IMR-90 (cell line): Measurements from ENCODE around the gene ZNF346. TPM values are rescaled to one million over a fixed set of nuclear protein-coding genes. Genes with fewer than 3 reads are reported as not detected.

ENCODE experiments used
- ATAC-seq: fragments of 200-7000 bp; cut with Tn5 transposase; 2 replicates; pipeline ENCODE4 v1.9.1; 2020; ENCODE audit warnings: low read depth, mild to moderate bottlenecking, moderate library complexity
- BruUV-seq: library from RNA; stranded (reverse); fragments of 400-500 nt; replicated peaks from 2 replicates; lab custom pipeline; 2021; lab: Mats Ljungman, UMichigan
- CTCF ChIA-PET: fragments of 300-600 bp; formaldehyde crosslinking; extraction: SDS; loops from one replicate; lab custom pipeline; 2021; ENCODE audit warnings: antibody characterized with exemption; lab: Yijun Ruan, JAX
- POLR2A ChIA-PET: fragments of 300-600 bp; sonication (Branson Sonifier 250); formaldehyde crosslinking; loops from one replicate; lab custom pipeline; 2022; ENCODE audit warnings: antibody characterized with exemption; ENCODE audit not compliant: unreplicated experiment; lab: Charles Lee
- DNase-seq: peaks from one replicate; pipeline ENCODE4 v3.0.0; 2013
- H2AFZ ChIP-seq: replicated peaks from 2 replicates; pipeline ENCODE3; 2013; ENCODE audit warnings: low read length, mild to moderate bottlenecking; ENCODE audit not compliant: poor library complexity
- H2AK5ac ChIP-seq: 2 replicates; pipeline ENCODE4 v1.6.1; 2013; ENCODE audit warnings: low read depth, low read length, inconsistent platforms
- H2AK9ac ChIP-seq: replicated peaks from 2 replicates; pipeline ENCODE3; 2013; ENCODE audit warnings: mild to moderate bottlenecking, low read depth, low read length, moderate library complexity; ENCODE audit not compliant: poor library complexity
- H2BK120ac ChIP-seq: 2 replicates; pipeline ENCODE4 v1.6.1; 2013; ENCODE audit warnings: low read depth, low read length, inconsistent platforms
- H2BK15ac ChIP-seq: 3 replicates; pipeline ENCODE4 v1.6.1; 2013; ENCODE audit warnings: low read depth, low read length, inconsistent platforms
- H2BK20ac ChIP-seq: 2 replicates; pipeline ENCODE4 v1.6.1; 2013; ENCODE audit warnings: low read depth, mild to moderate bottlenecking, inconsistent platforms, low read length, moderate library complexity
- H2BK5ac ChIP-seq: 2 replicates; pipeline ENCODE4 v1.6.1; 2013; ENCODE audit warnings: mild to moderate bottlenecking, low read depth, low read length, inconsistent platforms; ENCODE audit not compliant: poor library complexity, severe bottlenecking
- H3K14ac ChIP-seq: replicated peaks from 2 replicates; pipeline ENCODE4 v1.6.1; 2013; ENCODE audit warnings: low read depth, low read length, inconsistent platforms
- H3K18ac ChIP-seq: 2 replicates; pipeline ENCODE4 v1.6.1; 2013; ENCODE audit warnings: low read depth, low read length, control low read depth
- H3K23ac ChIP-seq: 2 replicates; pipeline ENCODE4 v1.6.1; 2013; ENCODE audit warnings: low read depth, low read length, inconsistent platforms
- H3K27ac ChIP-seq: 2 replicates; pipeline ENCODE4 v1.5.1; 2013; ENCODE audit warnings: mild to moderate bottlenecking, control low read depth, low read length; ENCODE audit not compliant: insufficient read depth
- H3K27me3 ChIP-seq: 2 replicates; pipeline ENCODE4 v1.6.1; 2013; ENCODE audit warnings: low read length; ENCODE audit not compliant: control insufficient read depth, insufficient read depth
- H3K36me3 ChIP-seq: 2 replicates; pipeline ENCODE4 v1.6.1; 2013; ENCODE audit warnings: low read length, mixed read lengths; ENCODE audit not compliant: control insufficient read depth, insufficient read depth
- H3K4ac ChIP-seq: 2 replicates; pipeline ENCODE4 v1.6.1; 2013; ENCODE audit warnings: low read depth, low read length, inconsistent platforms
- H3K4me1 ChIP-seq: 2 replicates; pipeline ENCODE4 v1.6.1; 2013; ENCODE audit warnings: low read length, mixed read lengths; ENCODE audit not compliant: control insufficient read depth, insufficient read depth
- H3K4me2 ChIP-seq: 2 replicates; pipeline ENCODE4 v1.6.1; 2013; ENCODE audit warnings: low read depth, mild to moderate bottlenecking, control low read depth, low read length, moderate library complexity
- H3K4me3 ChIP-seq: 2 replicates; pipeline ENCODE4 v1.5.1; 2013; ENCODE audit warnings: low read depth, mild to moderate bottlenecking, control low read depth, low read length, moderate library complexity; ENCODE audit not compliant: insufficient read depth
- H3K56ac ChIP-seq: 2 replicates; pipeline ENCODE4 v1.6.1; 2013; ENCODE audit warnings: low read length, inconsistent platforms; ENCODE audit not compliant: insufficient read depth; ENCODE audit errors: extremely low read depth
- H3K79me1 ChIP-seq, 2 experiments: 2 replicates each; pipeline ENCODE4 v1.6.1; 2013; ENCODE audit warnings: low read length in 2 of 2, inconsistent platforms in 1 of 2, low read depth in 1 of 2
- H3K9ac ChIP-seq: 2 replicates; pipeline ENCODE4 v1.6.1; 2013; ENCODE audit warnings: low read depth, low read length, control low read depth
- H3K9me1 ChIP-seq: 2 replicates; pipeline ENCODE4 v1.6.1; 2013; ENCODE audit warnings: low read length, inconsistent platforms; ENCODE audit not compliant: insufficient read depth
- H3K9me3 ChIP-seq: 2 replicates; pipeline ENCODE4 v1.6.1; 2013; ENCODE audit warnings: low read length; ENCODE audit not compliant: control insufficient read depth, insufficient read depth
- H4K20me1 ChIP-seq: 2 replicates; pipeline ENCODE4 v1.6.1; 2013; ENCODE audit warnings: low read length, inconsistent platforms; ENCODE audit not compliant: insufficient read depth
- H4K5ac ChIP-seq: 2 replicates; pipeline ENCODE4 v1.6.1; 2013; ENCODE audit warnings: mild to moderate bottlenecking, low read depth, low read length, control low read depth
- H4K8ac ChIP-seq, 2 experiments: 2 replicates each; pipeline ENCODE4 v1.6.1; 2013; ENCODE audit warnings: low read depth in 2 of 2, low read length in 2 of 2, control low read depth in 1 of 2, inconsistent platforms in 1 of 2
- H4K91ac ChIP-seq: 2 replicates; pipeline ENCODE4 v1.6.1; 2013; ENCODE audit warnings: low read depth, low read length, inconsistent platforms; ENCODE audit not compliant: insufficient read depth
- BHLHE40 ChIP-seq: fragments of 150-350 bp; IDR thresholded peaks from 2 replicates; pipeline ENCODE4 v1.6.1; 2016; ENCODE audit warnings: mild to moderate bottlenecking, low read depth, low read length
- MAZ ChIP-seq: IDR thresholded peaks from 2 replicates; pipeline ENCODE4 v1.6.1; 2012; ENCODE audit warnings: low read depth, mild to moderate bottlenecking, low read length, improper control_type of control experiment, moderate library complexity, borderline replicate concordance
- POLR2A ChIP-seq: IDR thresholded peaks from 2 replicates; pipeline ENCODE4 v1.6.1; 2012; ENCODE audit warnings: mild to moderate bottlenecking, low read depth, low read length
- RAD21 ChIP-seq: IDR thresholded peaks from 2 replicates; pipeline ENCODE4 v1.6.1; 2012; ENCODE audit warnings: low read length, improper control_type of control experiment
- WGBS, 2 experiments: methylation state at CpG; one replicate each; pipeline versions ENCODE4 v1.1.5 to v1.1.7; 2013; ENCODE audit warnings: missing lambda C conversion rate in 2 of 2; ENCODE audit not compliant: insufficient read length in 1 of 2; ENCODE audit errors: extremely low coverage in 2 of 2; 5-methylcytosine and 5-hydroxymethylcytosine counted together
- dilution Hi-C: fragments of 300-500 bp; cut with HindIII; formaldehyde crosslinking; loops from one replicate; pipeline ENCODE4 v1.14.3; 2018; ENCODE audit warnings: low sequenced_read_pairs; ENCODE audit not compliant: unreplicated experiment
- in situ Hi-C: fragments of 300-500 bp; cut with MboI; formaldehyde crosslinking; loops from 3 replicates; pipeline ENCODE4 v1.14.3; 2019; ENCODE audit warnings: low sequenced_read_pairs, inconsistent platforms, mixed read lengths
- intact Hi-C: fragments of 100-400 bp; cut with micrococcal nuclease; formaldehyde crosslinking; loops from 2 replicates; pipeline ENCODE4 v1.10.0; 2022
- polyA plus RNA-seq, 3 experiments: library from polyadenylated mRNA; depleted of rRNA; stranded (reverse); fragments of >200 nt; gene quantifications; 2 replicates each; pipeline ENCODE4 v1.2.3, GENCODE V29; 2012; ENCODE audit warnings: low replicate concordance in 1 of 3
- total RNA-seq: library from RNA; depleted of rRNA; stranded (reverse); fragments of >200 nt; gene quantifications from 2 replicates; pipeline ENCODE4 v1.2.3, GENCODE V29; 2012
- TF ChIP-seq, protein P1 (sequence below): conservative IDR thresholded peaks from 2 replicates; pipeline ENCODE4 v1.5.1; 2012; ENCODE audit warnings: mild to moderate bottlenecking, low read depth, low read length, improper control_type of control experiment

Gene ZNF346
- total and polyA plus RNA-seq, 2 of the 4 experiments (the other 2 are of a cell fraction) = 15.1 to 17.0 TPM

- peaks cover under 1% of the 10 kb centered on the region for H3K4me1 ChIP-seq
- intact Hi-C loops = no loop called here
- no peak overlapping the region for H2BK15ac ChIP-seq
- TF ChIP-seq RAD21 = no peak
- TF ChIP-seq BHLHE40 = no peak
- TF ChIP-seq, protein P1, sequence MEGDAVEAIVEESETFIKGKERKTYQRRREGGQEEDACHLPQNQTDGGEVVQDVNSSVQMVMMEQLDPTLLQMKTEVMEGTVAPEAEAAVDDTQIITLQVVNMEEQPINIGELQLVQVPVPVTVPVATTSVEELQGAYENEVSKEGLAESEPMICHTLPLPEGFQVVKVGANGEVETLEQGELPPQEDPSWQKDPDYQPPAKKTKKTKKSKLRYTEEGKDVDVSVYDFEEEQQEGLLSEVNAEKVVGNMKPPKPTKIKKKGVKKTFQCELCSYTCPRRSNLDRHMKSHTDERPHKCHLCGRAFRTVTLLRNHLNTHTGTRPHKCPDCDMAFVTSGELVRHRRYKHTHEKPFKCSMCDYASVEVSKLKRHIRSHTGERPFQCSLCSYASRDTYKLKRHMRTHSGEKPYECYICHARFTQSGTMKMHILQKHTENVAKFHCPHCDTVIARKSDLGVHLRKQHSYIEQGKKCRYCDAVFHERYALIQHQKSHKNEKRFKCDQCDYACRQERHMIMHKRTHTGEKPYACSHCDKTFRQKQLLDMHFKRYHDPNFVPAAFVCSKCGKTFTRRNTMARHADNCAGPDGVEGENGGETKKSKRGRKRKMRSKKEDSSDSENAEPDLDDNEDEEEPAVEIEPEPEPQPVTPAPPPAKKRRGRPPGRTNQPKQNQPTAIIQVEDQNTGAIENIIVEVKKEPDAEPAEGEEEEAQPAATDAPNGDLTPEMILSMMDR = no peak
- no peak for TF ChIP-seq POLR2A
- no peak for TF ChIP-seq MAZ
- H3K9me1 ChIP-seq = peaks cover 2% of the 10 kb centered on the region
- H3K23ac ChIP-seq = no peak overlapping the region
- in situ Hi-C loops = no loop called here
- no peak for ATAC-seq
- H3K14ac ChIP-seq = no peak overlapping the region
- no peak overlapping the region for H2BK120ac ChIP-seq
- WGBS, 2 experiments = 95% methylated on average over 6 of the region's 6 CpGs; no CpG with 5 or more reads in 1 of the 2 experiments
- H3K79me1 ChIP-seq = peaks cover 20 to 49% of the 10 kb centered on the region in 2 experiments
- H4K8ac ChIP-seq = no peak overlapping the region
- H2AK9ac ChIP-seq = no peak overlapping the region
- H3K9me3 ChIP-seq = no peaks in the 10 kb centered on the region
- no peak for DNase-seq
- no peak overlapping the region for H2BK20ac ChIP-seq
- ChIA-PET POLR2A (no interaction called here), CTCF (no interaction called here)
- no peak overlapping the region for H3K4me2 ChIP-seq
- no peak overlapping the region for H3K4ac ChIP-seq
- H4K5ac ChIP-seq = no peak overlapping the region
- H2BK5ac ChIP-seq = no peak overlapping the region
- H3K27ac ChIP-seq = no peak overlapping the region
- H3K4me3 ChIP-seq = no peak overlapping the region
- H3K36me3 ChIP-seq = peaks cover 10% of the 10 kb centered on the region
- dilution Hi-C loops = no loop called here
- no peak overlapping the region for H3K56ac ChIP-seq
- no peaks in the 10 kb centered on the region for H3K27me3 ChIP-seq
- peaks cover 6% of the 10 kb centered on the region; the same call in 1 of the 2 replicates for H4K20me1 ChIP-seq
- H2AFZ ChIP-seq = no peak overlapping the region
- no peak overlapping the region for H3K18ac ChIP-seq
- H3K9ac ChIP-seq = no peak overlapping the region
- H2AK5ac ChIP-seq = no peak overlapping the region
- no peak overlapping the region for H4K91ac ChIP-seq
- BruUV-seq = no TSS peak
These were observed 7.0 kb downstream of the ZNF346 start for GRCh38 chr5:177029498-177029897.
